ENCODE data around the gene DPRX.

The DPRX gene

GRCh38 chr19:53631949-53632407 lies at the start of gene DPRX:
Gene DPRX (plus strand): TSS chr19:53631999. CDS start chr19:53632107, 108 bp downstream.
- FAIRE-seq (no peak), DNase-seq (ENCODE audit: insufficient read length, low spot score) (no peak)

GRCh38 chr19:53583181-53583580 lies 48.6 kb upstream of the DPRX start:
- FAIRE-seq (no peak), DNase-seq (ENCODE audit: insufficient read length, low spot score) (no peak)

- no peak for FAIRE-seq
Measured at GRCh38 chr19:53586277-53586691, 45.5 kb upstream of the DPRX start.

GRCh38 chr19:53594811-53595509 lies 36.8 kb upstream of the DPRX start:
- no peak for DNase-seq (ENCODE audit: insufficient read length, low spot score)
- no peak for FAIRE-seq

More at GRCh38 chr19:53586277-53586691, 45.5 kb upstream of the DPRX start:
- DNase-seq (ENCODE audit: insufficient read length, low spot score), result no peak

GRCh38 chr19:53595510-53595867 lies 36.3 kb upstream of the DPRX start:
- FAIRE-seq, result no peak
- no peak for DNase-seq (ENCODE audit: insufficient read length, low spot score)

GRCh38 chr19:53596056-53596455 lies 35.7 kb upstream of the DPRX start:
- no peak for FAIRE-seq

GRCh38 chr19:53597023-53597422 lies 34.8 kb upstream of the DPRX start:
- no peak for FAIRE-seq

More at GRCh38 chr19:53596056-53596455, 35.7 kb upstream of the DPRX start:
- no peak for DNase-seq (ENCODE audit: insufficient read length, low spot score)

GRCh38 chr19:53598361-53598760 lies 33.4 kb upstream of the DPRX start:
- DNase-seq (ENCODE audit: insufficient read length, low spot score) (no peak), FAIRE-seq (no peak)

More at GRCh38 chr19:53597023-53597422, 34.8 kb upstream of the DPRX start:
- DNase-seq (ENCODE audit: insufficient read length, low spot score), result no peak

GRCh38 chr19:53600217-53600616 lies 31.6 kb upstream of the DPRX start:
- DNase-seq (ENCODE audit: insufficient read length, low spot score) (no peak), FAIRE-seq (no peak)

- DNase-seq (ENCODE audit: insufficient read length, low spot score), result no peak
- FAIRE-seq, result no peak
Measured at GRCh38 chr19:53606031-53606430, 25.8 kb upstream of the DPRX start.

GRCh38 chr19:53608381-53608780 lies 23.4 kb upstream of the DPRX start:
- DNase-seq (ENCODE audit: insufficient read length, low spot score), result no peak
- FAIRE-seq, result no peak

- no peak for FAIRE-seq
Measured at GRCh38 chr19:53612762-53613526, 18.9 kb upstream of the DPRX start.

GRCh38 chr19:53621885-53622740 lies 9.7 kb upstream of the DPRX start:
- FAIRE-seq, result no peak

More at GRCh38 chr19:53612762-53613526, 18.9 kb upstream of the DPRX start:
- DNase-seq (ENCODE audit: insufficient read length, low spot score), result no peak

GRCh38 chr19:53624771-53625545 lies 6.8 kb upstream of the DPRX start:
- no peak for DNase-seq (ENCODE audit: insufficient read length, low spot score)
- FAIRE-seq, result no peak

More at GRCh38 chr19:53621885-53622740, 9.7 kb upstream of the DPRX start:
- peak; percentile 48 for DNase-seq (ENCODE audit: insufficient read length, low spot score)

- DNase-seq (ENCODE audit: insufficient read length, low spot score), result no peak
- no peak for FAIRE-seq
Measured at GRCh38 chr19:53626486-53626885, 5.3 kb upstream of the DPRX start.

GRCh38 chr19:53626976-53627375 lies 4.8 kb upstream of the DPRX start:
- DNase-seq (ENCODE audit: insufficient read length, low spot score) (no peak), FAIRE-seq (no peak)

- no peak for FAIRE-seq
- no peak for DNase-seq (ENCODE audit: insufficient read length, low spot score)
Measured at GRCh38 chr19:53634768-53635167, 3.0 kb downstream of the DPRX start.

GRCh38 chr19:53639471-53639870 lies 7.7 kb downstream of the DPRX start:
- FAIRE-seq, result no peak
- no peak for DNase-seq (ENCODE audit: insufficient read length, low spot score)

GRCh38 chr19:53642381-53643099 lies 10.7 kb downstream of the DPRX start:
- DNase-seq (ENCODE audit: insufficient read length, low spot score) (no peak), FAIRE-seq (no peak)

Measured in HTR-8/SVneo (cell line).